Activated CD4-positive, alpha-beta T cell treated with anti-CD3 and anti-CD28 coated beads, Interleukin-2, amount 50 U/mL, for 48 hours (primary cell): ENCODE measurements around the gene PRICKLE3.

Experiments used
- DNase-seq, 2 experiments: peaks; one replicate each; pipeline ENCODE4 v3.0.0-alpha.2; 2020

Gene PRICKLE3

GRCh38 chrX:49204709-49205108 lies 18.5 kb upstream of the PRICKLE3 start:
- no peak for DNase-seq

- DNase-seq: no peak
Observed at GRCh38 chrX:49204017-49204416, 17.8 kb upstream of the PRICKLE3 start.

GRCh38 chrX:49203536-49203935 lies 17.4 kb upstream of the PRICKLE3 start:
- DNase-seq: no peak

GRCh38 chrX:49202022-49202421 lies 15.8 kb upstream of the PRICKLE3 start:
- no peak for DNase-seq

- DNase-seq: peak; percentile 84 to 88
Observed at GRCh38 chrX:49199906-49200771, 14.0 kb upstream of the PRICKLE3 start, which contains the start of gene SYP. SYP (minus strand) TSS chrX:49200193; CDS start chrX:49200186, 7 bp downstream.

- DNase-seq: no peak
Observed at GRCh38 chrX:49199315-49199595, 13.1 kb upstream of the PRICKLE3 start.

GRCh38 chrX:49198540-49199314 lies 12.6 kb upstream of the PRICKLE3 start:
- DNase-seq: no peak

- DNase-seq: no peak
Observed at GRCh38 chrX:49197543-49198087, 11.4 kb upstream of the PRICKLE3 start.

GRCh38 chrX:49193542-49193964 lies 7.4 kb upstream of the PRICKLE3 start:
- DNase-seq: peak in 1 of 2 experiments; percentile 32

- peak; percentile 45 to 54 for DNase-seq
Observed at GRCh38 chrX:49192722-49193328, 6.7 kb upstream of the PRICKLE3 start.

GRCh38 chrX:49191574-49192011 lies 5.4 kb upstream of the PRICKLE3 start:
- peak; percentile 33 to 37 for DNase-seq

- peak; percentile 73 to 82 for DNase-seq
Observed at GRCh38 chrX:49190821-49191573, 4.8 kb upstream of the PRICKLE3 start.

- DNase-seq: no peak
Observed at GRCh38 chrX:49189606-49190005, 3.4 kb upstream of the PRICKLE3 start.

- DNase-seq: no peak
Observed at GRCh38 chrX:49188468-49189076, 2.4 kb upstream of the PRICKLE3 start.

- no peak for DNase-seq
Observed at GRCh38 chrX:49187526-49187925, 1.4 kb upstream of the PRICKLE3 start.

- no peak for DNase-seq
Observed at GRCh38 chrX:49187028-49187394, 838 bp upstream of the PRICKLE3 start.

- DNase-seq: peak; percentile 58 to 69
Observed at GRCh38 chrX:49184294-49185281, 1.6 kb downstream of the PRICKLE3 start.

GRCh38 chrX:49183701-49184281 lies 2.4 kb downstream of the PRICKLE3 start:
- DNase-seq: no peak

GRCh38 chrX:49179358-49179757 lies 6.8 kb downstream of the PRICKLE3 start:
- no peak for DNase-seq

- DNase-seq: no peak
Observed at GRCh38 chrX:49178537-49178936, 7.6 kb downstream of the PRICKLE3 start.
